Epithelial cell of proximal tubule (primary cell): ENCODE results near the gene IFT74. TPM values are rescaled to one million over a fixed set of nuclear protein-coding genes. Genes with fewer than 3 reads are reported as not detected.

ENCODE experiments used
- DNase-seq: peaks from one replicate; pipeline ENCODE4 v3.0.0-alpha.2; 2011; ENCODE audit warnings: low read depth
- H3K4me3 ChIP-seq: 2 replicates; pipeline ENCODE4 v1.5.1; 2011; ENCODE audit warnings: low read depth, mild to moderate bottlenecking, low read length
- CTCF ChIP-seq: conservative IDR thresholded peaks from 2 replicates; pipeline ENCODE4 v1.5.1; 2012; ENCODE audit warnings: low read depth, mild to moderate bottlenecking, low read length
- total RNA-seq: library from RNA; depleted of rRNA; stranded (reverse); fragments of >200 nt; gene quantifications from 2 replicates; pipeline ENCODE4 v1.2.3, GENCODE V29; 2015

Gene IFT74
- total RNA-seq, 1 donor from 2014 or later, result 17.5 TPM

GRCh38 chr9:26937816-26938371 is 18.3 kb upstream of the IFT74 start:
- no peak overlapping the region for H3K4me3 ChIP-seq
- TF ChIP-seq CTCF, result no peak
- DNase-seq, result no peak

- TF ChIP-seq CTCF, result no peak
- no peak for DNase-seq
- no peak overlapping the region for H3K4me3 ChIP-seq
These were observed 16.1 kb upstream of the IFT74 start for GRCh38 chr9:26939955-26940711.

GRCh38 chr9:26940779-26941178 is 15.4 kb upstream of the IFT74 start:
- TF ChIP-seq CTCF, result no peak

GRCh38 chr9:26945591-26945990 is 10.6 kb upstream of the IFT74 start:
- H3K4me3 ChIP-seq, result peak overlapping the region; percentile 98
- no peak for TF ChIP-seq CTCF
- no peak for DNase-seq

More at GRCh38 chr9:26940779-26941178, 15.4 kb upstream of the IFT74 start:
- H3K4me3 ChIP-seq, result no peak overlapping the region
- no peak for DNase-seq

- peak within 1 kb of the TSS; percentile 98 for H3K4me3 ChIP-seq
- TF ChIP-seq CTCF, result no peak
- peak; percentile 44 for DNase-seq
These were observed 9.2 kb upstream of the IFT74 start, which contains the start of gene PLAA for GRCh38 chr9:26946753-26947727. TSS of gene PLAA (minus strand) at chr9:26947242. CDS start at chr9:26947045, 197 bp downstream.

- H3K4me3 ChIP-seq, result peak overlapping the region; percentile 98
- no peak for DNase-seq
- no peak for TF ChIP-seq CTCF
These were observed 8.5 kb upstream of the IFT74 start for GRCh38 chr9:26947736-26948135.
